HT-29 (cell line): ENCODE data around the gene KLHL30. TPM values are rescaled to one million over a fixed set of nuclear protein-coding genes. Genes with fewer than 3 reads are reported as not detected.
"Not testable (repeated sequence)": the region's sequence is repeated elsewhere in the genome, so short reads cannot be mapped to it uniquely, and the experiment has no call there.

ENCODE experiments used
- DNase-seq: peaks from one replicate; pipeline ENCODE4 v3.0.0-alpha.2; 2015; ENCODE audit warnings: low spot score
- total RNA-seq: library from RNA; depleted of rRNA; stranded (reverse); fragments of >200 nt; shearing (Covaris generic); gene quantifications from 2 replicates; pipeline ENCODE4 v1.2.3, GENCODE V29; 2014

Gene KLHL30
- total RNA-seq, 1 experiment from 2014 or later = 1.7 TPM

GRCh38 chr2:238162846-238163441 lies 24.5 kb downstream of the KLHL30 start:
- DNase-seq = no peak

DNA sequence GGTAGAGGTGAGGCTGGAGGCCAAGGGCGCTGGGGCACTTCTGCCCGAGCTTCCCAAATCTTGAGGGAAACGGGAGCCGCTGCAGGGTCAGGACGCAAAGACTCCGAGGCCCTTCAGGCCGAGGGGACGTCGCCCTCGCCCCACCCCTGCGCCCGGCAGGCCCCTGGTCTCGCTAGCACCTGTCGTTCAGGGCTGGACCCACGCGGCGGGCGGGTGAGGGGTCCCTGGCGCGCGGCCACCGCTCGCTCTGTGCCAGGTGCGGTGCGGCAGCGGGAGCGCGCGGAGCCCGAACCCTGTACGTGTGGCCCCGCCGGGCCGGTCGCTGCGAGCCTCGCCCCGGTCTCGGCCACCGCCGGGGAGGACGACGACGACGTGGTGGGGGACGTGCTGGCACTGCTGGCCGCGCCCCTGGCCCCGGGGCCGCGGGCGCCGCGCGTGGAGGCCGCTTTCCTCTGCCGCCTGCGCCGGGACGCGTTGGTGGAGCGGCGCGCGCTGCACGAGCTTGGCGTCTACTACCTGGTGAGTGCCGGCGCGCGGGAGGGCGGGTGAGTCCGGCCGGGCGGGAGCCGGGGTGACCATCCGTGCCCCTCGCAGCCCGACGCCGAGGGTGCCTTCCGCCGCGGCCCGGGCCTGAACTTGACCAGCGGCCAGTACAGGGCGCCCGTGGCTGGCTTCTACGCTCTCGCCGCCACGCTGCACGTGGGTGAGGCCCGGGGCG lies 25.2 kb downstream of the KLHL30 start:
- no peak for DNase-seq

DNA sequence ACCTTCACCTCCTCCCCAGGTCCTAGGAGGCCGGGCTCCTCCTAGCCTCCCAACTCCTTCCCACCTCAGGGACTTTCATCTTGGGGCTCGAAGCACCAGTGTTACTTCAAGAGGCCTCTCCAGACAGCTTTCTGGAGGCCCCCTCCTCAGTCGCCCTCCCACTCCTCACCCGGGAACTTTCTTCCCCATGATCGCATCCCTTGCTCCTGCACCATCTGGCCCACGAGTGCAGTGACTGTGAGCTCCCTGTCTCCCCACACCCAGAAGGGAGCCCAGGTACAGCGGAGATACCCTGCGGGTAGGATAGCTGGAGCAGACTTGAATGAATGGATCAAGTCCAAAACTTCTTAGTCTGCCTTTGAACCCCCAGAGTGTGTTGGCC lies 26.4 kb downstream of the KLHL30 start:
- no peak for DNase-seq

- no peak for DNase-seq
Observed at GRCh38 chr2:238165288-238165921, 26.9 kb downstream of the KLHL30 start.

GRCh38 chr2:238166391-238167343 lies 28.2 kb downstream of the KLHL30 start:
- DNase-seq = no peak

- DNase-seq = no peak
Observed at GRCh38 chr2:238167344-238167715, 28.9 kb downstream of the KLHL30 start.

DNA sequence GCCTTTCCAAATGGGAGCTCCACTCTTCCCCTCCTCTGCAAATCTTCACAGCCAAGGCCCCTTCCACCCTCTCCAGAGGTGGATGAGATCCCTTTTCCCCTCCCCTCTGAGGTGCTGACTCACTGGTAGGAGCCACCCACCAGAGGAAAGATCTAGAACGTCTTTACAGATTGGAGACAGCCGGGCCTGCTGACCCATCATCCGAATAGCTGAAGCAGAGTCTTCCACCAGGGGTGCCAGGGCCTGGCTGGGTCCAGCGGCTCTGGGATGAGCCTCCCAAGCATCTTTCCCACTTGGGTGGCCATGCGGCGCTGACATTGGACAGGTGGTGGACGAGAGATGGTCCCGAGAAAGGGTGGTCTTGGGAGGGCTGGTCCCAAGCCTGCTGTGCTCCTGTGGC lies 29.3 kb downstream of the KLHL30 start:
- DNase-seq = no peak

GRCh38 chr2:238168196-238169047 lies 30.0 kb downstream of the KLHL30 start:
- DNase-seq = no peak

DNA sequence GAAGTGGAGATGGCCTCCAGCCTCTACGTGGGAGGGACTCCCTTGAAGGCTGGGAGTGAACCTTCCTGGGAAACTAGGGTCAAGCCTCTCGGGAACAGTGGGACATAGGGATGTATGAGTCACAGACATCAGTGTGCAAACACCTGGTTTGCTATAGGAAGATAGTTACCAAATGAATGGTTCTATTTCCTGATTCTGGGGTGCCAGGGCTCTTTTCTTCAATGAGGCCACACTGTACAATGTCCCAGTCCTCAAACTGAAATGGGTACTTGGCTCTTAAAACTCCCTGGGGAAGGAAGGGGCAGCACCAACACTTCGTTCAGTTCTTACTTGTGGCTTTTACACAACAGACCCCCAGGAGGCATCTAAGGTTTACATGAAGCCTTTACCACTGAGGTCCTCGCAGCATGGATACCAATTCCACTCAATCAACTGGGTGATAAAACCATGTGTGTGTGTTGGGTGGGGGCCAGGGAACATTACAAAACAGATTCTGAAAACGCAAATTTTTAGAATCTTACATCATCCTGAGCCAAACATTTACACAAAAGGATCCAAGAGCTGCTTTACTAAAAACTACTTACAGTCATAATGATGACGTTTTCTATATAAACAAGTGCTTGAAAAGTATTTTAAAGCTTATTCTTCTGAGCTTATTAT lies 30.7 kb downstream of the KLHL30 start:
- no peak for DNase-seq

- DNase-seq = no peak
Observed at GRCh38 chr2:238169708-238170251, 31.3 kb downstream of the KLHL30 start.

GRCh38 chr2:238170386-238171071 lies 32.1 kb downstream of the KLHL30 start:
- DNase-seq = no peak

GRCh38 chr2:238171072-238171431 lies 32.6 kb downstream of the KLHL30 start:
- DNase-seq = not testable (repeated sequence)

DNA sequence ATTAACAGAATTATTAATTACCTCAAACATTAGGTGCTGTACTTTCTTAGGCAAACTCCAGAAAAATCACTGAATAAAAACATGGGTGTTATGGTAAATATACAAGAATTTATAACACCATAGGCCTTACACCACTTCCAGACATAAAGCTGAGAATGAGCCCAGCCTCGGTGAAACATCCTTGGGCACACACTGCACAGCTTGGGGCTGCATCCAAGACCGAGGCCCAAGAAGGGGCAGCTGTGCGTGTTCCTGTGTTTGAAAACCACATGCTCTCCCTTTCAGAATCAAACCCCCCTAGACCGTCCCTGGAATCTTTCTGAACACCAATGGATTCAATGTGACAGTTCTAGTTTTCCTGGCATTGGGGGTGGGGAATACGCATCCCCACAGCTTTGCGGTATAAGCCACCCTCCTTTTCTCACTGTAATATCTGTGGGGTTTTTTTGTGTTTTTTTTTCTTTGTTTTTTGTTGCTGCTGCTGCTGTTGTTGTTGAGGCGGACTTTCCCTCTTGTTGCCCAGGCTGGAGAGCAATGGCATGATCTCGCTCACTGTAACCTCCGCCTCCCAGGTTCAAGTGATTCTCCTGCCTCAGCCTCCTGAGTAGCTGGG lies 33.2 kb downstream of the KLHL30 start:
- DNase-seq = no peak

- DNase-seq = no peak
Observed at GRCh38 chr2:238172439-238172838, 34.0 kb downstream of the KLHL30 start.

DNA sequence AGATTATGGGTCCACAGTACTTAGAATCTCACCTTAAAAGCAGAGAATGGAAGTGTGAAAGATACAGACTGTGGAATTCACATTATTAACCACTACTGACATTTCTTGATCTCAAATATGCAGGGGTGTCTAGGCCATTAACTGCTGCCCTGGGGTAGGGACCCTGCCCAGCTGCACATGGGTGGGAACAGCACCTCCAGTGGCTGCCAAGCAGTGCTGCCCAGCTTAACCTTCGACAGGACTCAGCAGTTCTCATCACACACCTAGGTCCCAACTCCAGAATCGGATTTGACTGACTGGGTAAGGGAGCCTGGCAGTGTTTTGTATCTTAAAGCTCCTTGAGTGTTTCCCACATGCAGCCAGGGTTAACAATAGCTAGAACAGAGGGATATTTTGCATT lies 35.2 kb downstream of the KLHL30 start:
- DNase-seq = no peak

GRCh38 chr2:238174291-238174690 lies 35.8 kb downstream of the KLHL30 start:
- no peak for DNase-seq

DNA sequence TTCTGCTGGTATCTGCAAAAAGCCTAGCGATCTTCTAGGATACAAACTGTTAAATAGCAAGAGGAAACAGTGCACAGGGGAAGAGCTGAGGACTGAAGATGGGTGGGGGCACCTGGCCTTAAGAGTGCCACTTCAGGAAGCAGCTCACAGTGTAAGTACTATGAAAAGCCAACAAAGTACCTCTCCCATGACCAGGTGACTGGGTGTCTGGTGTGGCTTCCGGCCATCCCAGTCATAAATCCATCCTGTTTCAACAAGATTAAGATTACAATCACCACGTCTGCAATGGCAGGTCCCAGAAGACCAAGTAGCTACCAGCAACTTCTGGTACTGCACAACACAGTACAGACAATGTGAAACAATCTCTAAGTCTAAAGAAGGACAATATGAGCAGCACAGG lies 36.2 kb downstream of the KLHL30 start:
- no peak for DNase-seq

DNA sequence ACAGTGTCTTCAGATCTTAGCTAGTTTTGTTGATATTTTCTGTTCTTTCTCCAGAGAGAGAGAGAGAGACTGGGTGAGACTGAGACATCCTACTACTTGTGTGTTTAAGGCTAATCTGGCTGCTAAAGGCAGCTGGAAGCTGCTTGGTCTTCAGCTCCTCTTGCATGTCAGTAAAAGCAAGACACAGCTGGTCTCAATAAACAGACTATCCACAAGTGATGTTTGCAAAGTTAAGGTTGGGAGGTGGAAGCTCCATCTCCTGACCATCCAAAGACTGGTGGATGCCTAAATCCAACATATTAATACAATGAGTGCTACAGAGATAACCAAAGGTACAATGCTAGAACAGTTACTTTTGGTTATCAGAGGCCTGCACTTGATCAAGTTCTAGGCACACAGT lies 38.1 kb downstream of the KLHL30 start:
- DNase-seq = no peak

DNA sequence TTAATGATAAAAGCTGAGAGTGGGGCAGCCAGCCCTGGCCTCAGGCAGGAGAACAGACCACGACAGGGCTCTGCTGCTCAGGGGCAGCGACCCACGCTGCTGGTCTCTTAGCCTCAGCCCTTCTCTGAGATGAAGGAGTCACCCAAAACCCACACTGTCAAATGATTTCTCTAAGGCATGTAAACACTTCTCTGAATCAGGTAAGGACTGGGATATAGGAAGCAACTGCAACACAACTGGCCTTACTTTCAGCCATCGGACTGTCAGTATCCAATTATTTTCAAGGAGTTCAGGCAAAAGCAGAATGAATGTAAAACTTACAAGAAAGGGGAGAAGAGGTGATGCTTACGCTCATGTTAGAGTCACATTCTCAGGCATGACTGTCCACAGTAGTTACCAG lies 42.1 kb downstream of the KLHL30 start:
- DNase-seq = no peak
